GM18907 (cell line): Measurements from ENCODE around the gene HMGXB3.
"Not testable (repeated sequence)": the region's sequence is repeated elsewhere in the genome, so short reads cannot be mapped to it uniquely, and the experiment has no call there.

ENCODE experiments used
- ATAC-seq: cut with Tn5 transposase; IDR thresholded peaks from one replicate; pipeline ENCODE4 v1.9.1; 2021; ENCODE audit warnings: mild to moderate bottlenecking, moderate library complexity; ENCODE audit not compliant: unreplicated experiment

Gene HMGXB3

GRCh38 chr5:150050172-150050811, 49.8 kb downstream of the HMGXB3 start:
- ATAC-seq, result not testable (repeated sequence)

- ATAC-seq, result no peak
These were observed 51.2 kb downstream of the HMGXB3 start for GRCh38 chr5:150051657-150052195.

GRCh38 chr5:150052226-150052955, 51.9 kb downstream of the HMGXB3 start:
- no peak for ATAC-seq

GRCh38 chr5:150052956-150053712, 52.6 kb downstream of the HMGXB3 start:
- no peak for ATAC-seq

DNA sequence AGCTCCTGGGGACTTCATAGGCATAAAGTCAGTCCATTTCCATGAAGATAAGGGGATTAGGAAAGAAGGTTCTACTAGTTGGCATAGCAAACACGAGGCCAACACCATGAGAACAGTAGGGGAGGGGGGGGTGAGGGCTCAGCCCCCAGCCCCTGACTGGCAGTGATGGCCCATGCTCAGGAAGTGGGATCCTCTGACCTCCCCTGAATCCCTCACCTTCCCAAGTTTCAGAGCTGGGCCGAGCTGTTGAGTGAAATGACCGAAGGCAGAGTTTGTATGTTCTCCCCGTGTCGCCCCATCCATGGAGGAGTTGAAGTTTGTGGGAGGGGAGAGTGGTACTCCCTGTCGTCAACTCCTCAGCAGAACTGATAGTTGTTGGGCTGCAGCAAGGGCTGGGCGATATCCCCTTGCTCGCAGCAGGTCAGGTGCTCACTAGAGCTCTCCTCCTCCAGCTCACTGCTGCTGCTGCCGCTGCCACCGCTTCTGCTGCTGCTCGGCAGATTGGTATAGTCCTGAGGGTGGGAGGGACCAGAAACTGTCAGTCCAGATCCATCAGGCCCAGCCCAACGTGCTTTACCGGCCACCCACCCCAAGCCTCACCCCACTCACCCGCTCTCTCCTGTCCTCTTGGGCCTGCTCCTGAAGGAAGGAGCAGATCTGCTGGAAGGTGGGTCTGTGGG, 53.3 kb downstream of the HMGXB3 start:
- ATAC-seq, result no peak

GRCh38 chr5:150054569-150054968, 54.0 kb downstream of the HMGXB3 start:
- ATAC-seq, result no peak

DNA sequence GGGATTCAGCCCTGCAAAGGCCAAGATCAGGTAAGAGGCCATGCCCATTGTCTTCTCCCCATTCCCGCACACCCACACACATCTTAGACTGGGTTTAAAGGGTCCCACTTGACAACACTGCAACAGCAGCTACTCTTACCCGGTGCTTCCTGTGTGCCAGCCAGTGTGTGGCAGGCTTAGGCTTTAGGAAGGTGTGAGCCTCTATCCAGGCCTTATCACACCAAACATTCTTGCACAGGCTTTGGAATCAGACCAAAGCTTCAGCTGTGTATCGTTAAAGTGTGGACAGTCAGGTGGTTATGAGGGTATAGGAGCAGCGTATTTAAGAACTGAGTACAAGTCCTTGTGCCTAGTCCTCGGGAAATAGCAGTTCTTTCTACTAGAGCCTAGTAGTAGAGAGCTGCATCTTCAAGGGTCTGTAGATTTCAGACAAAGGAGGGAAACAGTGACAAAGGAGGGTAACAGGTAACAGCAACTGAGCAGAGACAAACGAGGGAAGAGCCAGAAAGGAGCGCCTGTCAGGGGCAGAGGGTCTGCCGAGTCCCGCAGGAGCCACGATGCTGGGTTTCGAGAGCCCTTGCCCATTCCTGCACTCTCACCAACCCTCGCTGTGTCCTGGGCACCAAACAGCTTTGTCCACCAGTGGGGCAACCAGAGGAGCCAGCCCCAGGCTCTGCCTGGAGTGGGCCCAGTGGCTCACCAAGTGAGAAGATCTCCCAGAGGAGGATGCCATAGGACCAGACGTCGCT, 55.0 kb downstream of the HMGXB3 start:
- no peak for ATAC-seq

GRCh38 chr5:150056075-150056443, 55.5 kb downstream of the HMGXB3 start:
- ATAC-seq, result no peak

GRCh38 chr5:150057052-150057451, 56.5 kb downstream of the HMGXB3 start:
- no peak for ATAC-seq

DNA sequence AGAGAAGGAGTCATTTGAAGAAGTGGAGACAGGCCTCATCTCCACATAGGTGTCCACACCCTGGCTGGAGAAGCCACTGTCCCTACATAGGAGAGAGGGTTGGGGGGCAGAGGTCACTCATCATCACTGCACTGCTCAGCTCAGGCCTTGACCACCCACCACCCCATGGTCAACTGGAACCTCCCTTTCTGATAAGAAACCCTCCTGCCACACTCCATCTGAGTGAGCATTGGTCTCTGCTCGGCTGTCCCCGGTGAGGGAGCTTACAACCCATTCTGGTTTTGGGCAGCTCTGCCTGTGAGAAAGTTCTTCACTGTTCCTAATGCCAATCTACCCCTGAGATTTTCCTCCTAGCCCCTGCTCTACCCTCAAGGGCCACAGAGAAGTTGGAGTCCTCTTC, 57.0 kb downstream of the HMGXB3 start:
- ATAC-seq, result no peak

GRCh38 chr5:150057996-150058395, 57.5 kb downstream of the HMGXB3 start:
- no peak for ATAC-seq

- ATAC-seq, result no peak
These were observed 58.1 kb downstream of the HMGXB3 start for GRCh38 chr5:150058480-150059126.

DNA sequence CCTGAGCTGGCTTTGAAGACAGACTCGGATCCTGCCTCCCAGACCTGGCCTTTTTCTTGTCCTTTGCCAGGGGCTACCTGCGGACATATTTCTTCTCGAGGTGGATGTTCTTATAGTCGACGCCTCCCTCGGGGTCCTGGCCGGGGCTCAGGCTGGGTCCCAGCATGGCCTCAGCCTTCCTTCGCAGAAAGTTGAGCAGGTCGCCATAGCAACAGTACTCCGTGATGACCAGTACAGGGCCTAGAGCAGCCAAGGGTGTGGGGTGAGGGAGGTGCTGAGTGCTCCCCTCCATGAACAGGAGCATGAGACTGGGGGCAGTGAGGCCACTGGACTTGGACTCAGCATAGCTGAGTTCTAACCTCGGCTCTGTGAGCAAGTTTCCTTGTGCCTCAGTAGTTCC, 59.1 kb downstream of the HMGXB3 start:
- ATAC-seq, result no peak

DNA sequence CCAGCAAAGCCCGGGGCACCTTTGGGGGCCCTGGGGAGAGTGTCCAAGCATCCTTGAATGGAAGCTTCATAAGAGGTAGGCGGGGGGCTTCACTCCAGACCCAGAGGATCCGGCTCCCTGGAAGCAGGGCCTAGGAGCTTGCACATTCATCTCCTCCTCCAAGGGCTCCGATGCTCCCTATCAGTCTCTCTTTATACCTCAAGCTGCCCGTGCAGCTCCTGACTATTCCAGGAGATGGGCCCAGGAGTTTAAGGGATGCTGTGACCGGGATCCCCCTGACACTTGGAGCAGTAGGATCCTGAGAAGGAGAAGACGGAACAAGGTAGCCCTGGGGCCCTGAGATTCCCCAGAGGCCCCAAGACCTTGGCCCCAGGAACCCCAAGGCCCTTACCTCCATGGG, 59.9 kb downstream of the HMGXB3 start:
- no peak for ATAC-seq

- ATAC-seq, result no peak
These were observed 61.0 kb downstream of the HMGXB3 start for GRCh38 chr5:150061538-150061995.

GRCh38 chr5:150062216-150062922, 61.8 kb downstream of the HMGXB3 start:
- no peak for ATAC-seq

DNA sequence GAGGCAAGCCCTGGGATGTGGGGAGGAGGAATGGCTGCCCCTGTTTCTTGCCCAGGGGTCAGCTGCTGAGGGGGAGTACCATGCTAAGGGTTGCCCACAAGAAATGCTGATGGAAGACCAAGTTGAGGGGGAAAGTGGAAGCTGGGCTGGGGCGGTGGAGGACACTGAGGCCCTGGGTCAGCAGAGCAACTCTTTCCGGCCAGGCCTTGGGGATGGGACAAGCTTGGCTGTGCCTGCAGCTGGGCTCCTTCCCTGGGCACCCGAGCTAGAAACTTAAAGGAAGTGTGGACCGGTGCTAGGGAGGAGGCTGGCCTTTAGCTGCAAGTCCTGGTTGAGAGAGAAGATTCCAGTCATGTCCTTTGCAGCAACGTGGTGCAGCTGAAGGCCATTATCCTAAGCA, 63.1 kb downstream of the HMGXB3 start:
- ATAC-seq, result no peak

DNA sequence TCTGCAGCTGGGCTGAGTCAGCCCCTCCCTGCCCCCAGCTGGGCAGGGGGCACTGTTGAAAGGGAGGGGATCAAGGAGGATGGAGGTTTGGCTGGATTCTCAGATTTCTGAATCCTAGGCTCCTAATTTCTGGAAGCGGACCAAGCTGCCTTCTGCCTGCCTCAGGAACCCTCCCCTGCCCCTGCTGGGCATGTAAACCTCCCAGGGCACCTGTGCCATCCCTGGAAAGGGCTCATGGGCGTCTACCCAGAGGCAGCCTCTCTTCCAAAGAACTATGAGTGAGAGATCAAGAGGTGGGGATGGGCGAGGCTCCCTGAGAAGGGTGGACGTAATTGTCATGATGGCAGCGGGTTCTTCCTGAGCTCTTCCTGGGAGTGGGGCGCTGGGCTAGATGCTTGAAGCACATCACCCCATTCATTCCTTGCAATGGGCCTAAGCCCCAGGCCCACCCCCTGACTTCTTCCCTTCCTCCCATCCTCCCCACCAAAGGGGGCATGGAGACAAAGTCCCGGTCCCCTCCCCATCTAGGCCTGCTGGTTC, 64.2 kb downstream of the HMGXB3 start:
- ATAC-seq, result no peak

DNA sequence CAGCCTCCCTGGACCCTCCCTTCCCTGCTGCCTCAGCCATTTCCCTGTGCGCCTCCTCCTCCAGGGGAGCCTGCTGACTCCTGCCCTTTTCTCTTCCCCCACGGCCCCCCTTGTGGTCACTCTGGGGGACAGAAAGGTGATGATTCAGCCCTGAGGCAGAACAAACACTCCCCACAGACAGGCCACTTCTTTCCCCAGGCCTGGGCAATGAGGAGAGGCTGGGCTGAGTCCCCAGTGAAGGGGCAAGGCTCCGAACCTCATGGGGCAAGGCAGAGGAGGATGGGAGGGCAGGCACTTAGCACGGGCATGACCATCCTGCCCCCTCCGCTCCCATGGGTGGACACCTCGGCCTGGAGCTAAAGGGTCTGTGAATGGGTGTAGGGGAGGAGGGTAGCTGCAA, 64.8 kb downstream of the HMGXB3 start:
- no peak for ATAC-seq
